SK-N-SH (cell line): ENCODE data around the gene RBM44.

Source experiments
- CHD2 ChIP-seq: fragments of 150-350 bp; IDR thresholded peaks from 2 replicates; pipeline ENCODE4 v1.6.1; 2018; ENCODE audit warnings: low read length; ENCODE audit not compliant: partially characterized antibody
- CTCF ChIP-seq: fragments of 200-600 bp; sonication (generic); IDR thresholded peaks from 2 replicates; pipeline ENCODE4 v1.6.1; 2017; ENCODE audit warnings: antibody characterized with exemption, mild to moderate bottlenecking, moderate library complexity
- RAD21 ChIP-seq: IDR thresholded peaks from 2 replicates; pipeline ENCODE4 v1.6.1; 2012; ENCODE audit warnings: mild to moderate bottlenecking, low read length

- TF ChIP-seq CTCF = no peak
- TF ChIP-seq RAD21 = no peak
- TF ChIP-seq CHD2 = no peak
Measured at GRCh38 chr2:237772513-237772912, 26.1 kb upstream of the RBM44 start.
